ENCODE results near the gene ZNF765. TPM values are rescaled to one million over a fixed set of nuclear protein-coding genes. Genes with fewer than 3 reads are reported as not detected.
"Not testable (repeated sequence)": the region's sequence is repeated elsewhere in the genome, so short reads cannot be mapped to it uniquely, and the experiment has no call there.

ZNF765 gene
- total RNA-seq, 8 experiments from 2014 or later = 6.3 to 10.3 (median 7.6) TPM

DNA sequence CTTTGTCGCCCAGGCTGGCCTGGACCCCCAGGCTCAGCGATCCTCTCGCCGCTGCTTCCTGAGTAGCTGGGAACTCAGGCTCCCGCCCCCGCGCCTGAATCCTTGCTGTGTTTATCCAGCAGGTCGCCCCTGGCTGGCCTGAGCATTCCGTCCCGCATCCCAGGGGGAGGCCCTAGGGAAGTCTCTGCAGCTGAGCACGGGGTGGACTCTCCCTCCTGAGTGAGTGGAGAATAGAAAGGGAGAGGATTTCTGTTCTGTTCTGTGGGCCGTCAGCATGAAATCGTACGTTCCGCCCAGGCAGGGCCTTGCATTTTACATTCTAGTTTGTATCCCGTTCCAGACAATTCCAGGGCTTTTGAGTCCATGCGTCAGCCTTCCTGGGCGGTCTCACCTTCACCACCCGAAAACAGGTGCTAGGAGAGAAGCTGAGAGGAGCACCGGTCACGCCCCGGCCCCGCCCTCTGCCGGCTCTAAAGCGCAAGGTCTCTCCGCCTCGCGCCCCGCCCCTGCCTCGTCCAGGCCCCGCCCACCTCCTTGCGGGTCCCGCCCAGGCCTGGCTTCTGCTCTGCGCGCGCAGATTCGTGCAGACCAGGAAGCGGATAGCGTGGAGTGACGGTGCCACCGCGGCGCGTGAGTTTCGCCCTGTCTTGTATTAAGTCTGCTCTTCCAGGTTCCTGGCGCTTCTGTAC lies 36.6 kb downstream of the ZNF765 start, which contains the start of gene ZNF761:
ZNF761 (plus strand) TSS at position 586 of the 689 bp plus-strand sequence. CDS start 15,285 bp downstream, outside the sequence.
- in situ Hi-C loops (cut with MboI; ENCODE audit: low pct_unique_long_range_greater_than_20kb in 2 of 9, low sequenced_read_pairs in 9 of 9, unreplicated experiment in 9 of 9) = loop anchor here in 1 of 9 experiments (25.0 kb wide), 1 partner anchor 306 kb away; no protein-coding TSS in a partner anchor
- peak within 1 kb of the TSS; percentile 36 to 77 for H3K27ac ChIP-seq
- H3K4me3 ChIP-seq = peak within 1 kb of the TSS; percentile 41 to 91 (median 74)
- peaks cover 0 to 8% of the 10 kb centered on the region in 2 donors for H3K4me1 ChIP-seq (replicated peaks in 1 of 2)
- peak; percentile 94 to 99 (median 96) for ATAC-seq (replicated peaks in 6 of 8)
- WGBS, 10 experiments = 0 to 37% (median 1%) methylated on average over 1 to 13 of the region's 46 CpGs; no CpG with 5 or more reads in 2 of the 10 experiments

DNA sequence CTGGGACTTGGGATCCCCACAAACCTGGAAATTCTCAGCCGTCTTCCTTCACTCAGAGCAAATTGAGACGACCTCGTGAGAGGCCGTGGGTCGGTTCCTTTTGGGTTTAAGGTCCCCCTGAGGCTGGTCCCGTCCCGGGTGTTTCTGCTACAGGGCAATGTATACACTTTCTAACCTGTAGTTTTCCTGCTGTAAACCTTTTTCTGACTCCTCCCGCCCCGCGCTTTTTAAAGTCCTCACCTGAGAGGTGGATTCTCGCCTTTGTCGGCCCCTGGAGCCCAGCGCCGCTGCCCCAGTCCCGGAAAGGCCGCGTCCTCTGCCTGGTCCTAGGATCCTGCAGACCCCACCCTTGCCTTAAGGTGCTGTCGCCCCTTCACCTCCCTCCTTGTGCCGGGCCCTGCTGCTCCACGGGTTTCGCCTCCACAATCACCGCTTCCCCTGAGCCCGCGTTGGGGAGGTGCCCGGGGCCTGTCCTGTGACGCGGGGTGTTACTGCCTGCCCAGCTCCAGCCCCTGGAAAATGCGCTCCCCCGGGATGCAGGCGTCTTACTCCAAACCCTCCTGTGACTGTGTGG lies 37.2 kb downstream of the ZNF765 start:
- WGBS, 10 experiments = 0% methylated on average over 2 to 10 of the region's 30 CpGs; no CpG with 5 or more reads in 4 of the 10 experiments
- peak overlapping the region; percentile 41 to 91 (median 74) for H3K4me3 ChIP-seq
- ATAC-seq (replicated peaks in 6 of 8) = peak; percentile 27 to 52 (median 48)
- in situ Hi-C loops (cut with MboI; ENCODE audit: low pct_unique_long_range_greater_than_20kb in 2 of 9, low sequenced_read_pairs in 9 of 9, unreplicated experiment in 9 of 9) = loop anchor here in 1 of 9 experiments (25.0 kb wide), 1 partner anchor 305 kb away; no protein-coding TSS in a partner anchor
- H3K4me1 ChIP-seq (replicated peaks in 1 of 2) = peaks cover 0 to 8% of the 10 kb centered on the region in 2 donors
- H3K27ac ChIP-seq = peak overlapping the region; percentile 36 to 77

DNA sequence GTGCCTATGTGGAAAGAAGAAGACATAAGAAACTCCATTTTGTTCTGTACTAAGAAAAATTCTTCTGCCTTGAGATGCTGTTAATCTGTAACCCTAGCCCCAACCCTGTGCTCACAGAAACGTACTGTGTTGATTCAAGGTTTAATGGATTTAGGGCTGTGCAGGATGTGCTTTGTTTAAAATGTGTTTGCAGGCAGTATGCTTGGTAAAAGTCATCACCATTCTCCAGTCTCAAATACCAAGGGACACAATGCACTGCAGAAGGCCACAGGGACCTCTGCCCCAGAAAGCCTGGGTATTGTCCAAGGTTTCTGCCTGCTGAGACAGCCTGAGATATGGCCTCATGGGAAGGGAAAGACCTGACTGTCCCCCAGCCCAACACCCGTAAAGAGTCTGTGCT lies 48.9 kb downstream of the ZNF765 start:
- H3K4me3 ChIP-seq; ATAC-seq (replicated peaks in 6 of 8); H3K27ac ChIP-seq; H3K4me1 ChIP-seq (replicated peaks in 1 of 2): not testable (repeated sequence)
- in situ Hi-C loops (cut with MboI; ENCODE audit: low pct_unique_long_range_greater_than_20kb in 2 of 9, low sequenced_read_pairs in 9 of 9, unreplicated experiment in 9 of 9) = loop anchor here in 1 of 9 experiments (25.0 kb wide), 1 partner anchor 293 kb away; no protein-coding TSS in a partner anchor
- WGBS, 10 experiments = 71 to 100% (median 88%) methylated on average over 1 to 2 of the region's 2 CpGs; no CpG with 5 or more reads in 6 of the 10 experiments

DNA sequence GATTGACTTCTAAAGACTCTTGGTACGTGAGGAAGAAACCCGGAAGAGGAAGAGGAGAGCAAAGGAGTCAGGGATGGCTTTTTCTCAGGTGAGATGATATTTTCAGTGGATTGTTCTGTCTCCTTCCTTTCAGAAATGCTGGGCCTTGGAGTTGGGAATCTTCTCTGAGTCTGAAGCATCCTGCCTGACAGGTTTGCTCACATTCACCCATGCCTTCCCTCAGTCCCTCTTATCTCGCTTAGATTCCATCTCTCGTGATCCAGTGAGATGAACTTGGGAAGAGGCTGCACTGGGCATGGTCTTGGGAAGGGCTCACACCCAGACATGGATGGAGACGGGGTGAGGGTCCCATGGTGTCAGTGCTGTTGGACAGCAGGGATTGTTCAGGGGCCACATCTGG lies 52.2 kb downstream of the ZNF765 start:
- 90 to 100% (median 96%) methylated on average over 1 to 5 of the region's 5 CpGs; no CpG with 5 or more reads in 3 of the 10 experiments for WGBS, 10 experiments
- in situ Hi-C loops (cut with MboI; ENCODE audit: low pct_unique_long_range_greater_than_20kb in 2 of 9, low sequenced_read_pairs in 9 of 9, unreplicated experiment in 9 of 9) = loop anchor here in 1 of 9 experiments (25.0 kb wide), 1 partner anchor 290 kb away; no protein-coding TSS in a partner anchor
- ATAC-seq (replicated peaks in 6 of 8); H3K4me3 ChIP-seq; H3K4me1 ChIP-seq (replicated peaks in 1 of 2); H3K27ac ChIP-seq: not testable (repeated sequence)

DNA sequence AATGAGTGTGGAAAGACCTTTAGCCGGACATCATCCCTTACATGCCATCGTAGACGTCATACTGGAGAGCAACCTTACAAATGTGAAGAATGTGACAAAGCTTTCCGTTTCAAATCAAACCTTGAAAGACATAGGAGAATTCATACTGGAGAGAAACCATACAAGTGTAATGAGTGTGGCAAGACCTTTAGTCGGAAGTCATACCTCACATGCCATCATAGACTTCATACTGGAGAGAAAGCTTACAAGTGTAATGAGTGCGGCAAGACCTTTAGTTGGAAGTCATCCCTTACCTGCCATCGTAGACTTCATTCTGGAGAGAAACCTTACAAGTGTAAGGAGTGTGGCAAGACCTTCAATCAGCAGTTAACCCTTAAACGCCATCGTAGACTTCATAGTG lies 60.9 kb downstream of the ZNF765 start:
- H3K4me3 ChIP-seq = no peak overlapping the region
- ATAC-seq (replicated peaks in 6 of 8) = no peak
- in situ Hi-C loops (cut with MboI; ENCODE audit: low pct_unique_long_range_greater_than_20kb in 2 of 9, low sequenced_read_pairs in 9 of 9, unreplicated experiment in 9 of 9) = no loop called here
- 90 to 100% (median 96%) methylated on average over 2 to 8 of the region's 9 CpGs for WGBS, 10 experiments
- H3K27ac ChIP-seq = no peak overlapping the region
- H3K4me1 ChIP-seq (replicated peaks in 1 of 2) = no peaks in the 10 kb centered on the region

DNA sequence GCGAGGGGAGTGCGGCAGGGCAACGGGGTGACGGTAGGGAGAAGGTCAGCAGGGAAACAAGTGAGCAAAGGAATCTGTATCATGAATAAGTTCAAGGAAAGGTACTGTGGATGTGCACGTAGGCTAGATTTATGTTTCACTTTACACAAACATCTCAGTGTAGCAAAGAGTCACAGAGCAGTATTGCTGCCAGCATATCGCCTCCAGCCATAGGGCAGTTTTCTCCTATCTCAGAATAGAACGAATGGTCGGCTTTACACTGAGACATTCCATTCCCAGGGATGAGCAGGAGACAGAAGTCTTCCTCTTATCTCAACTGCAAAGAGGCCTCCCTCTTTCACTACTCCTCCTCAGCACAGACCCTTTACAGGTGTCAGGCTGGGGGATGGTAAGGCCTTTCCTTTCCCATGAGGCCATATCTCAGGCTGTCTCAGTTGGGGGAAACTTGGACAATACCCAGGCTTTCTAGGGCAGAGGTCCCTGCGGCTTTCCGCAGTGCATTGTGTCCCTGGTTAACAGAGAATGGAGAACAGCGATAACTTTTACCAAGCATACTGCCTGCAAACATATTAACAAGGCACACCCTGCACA lies 65.3 kb downstream of the ZNF765 start:
- H3K4me1 ChIP-seq (replicated peaks in 1 of 2); H3K27ac ChIP-seq; H3K4me3 ChIP-seq; ATAC-seq (replicated peaks in 6 of 8); in situ Hi-C loops (cut with MboI; ENCODE audit: low pct_unique_long_range_greater_than_20kb in 2 of 9, low sequenced_read_pairs in 9 of 9, unreplicated experiment in 9 of 9): not testable (repeated sequence)
- WGBS, 10 experiments = 0 to 100% (median 80%) methylated on average over 1 to 9 of the region's 11 CpGs; no CpG with 5 or more reads in 2 of the 10 experiments

DNA sequence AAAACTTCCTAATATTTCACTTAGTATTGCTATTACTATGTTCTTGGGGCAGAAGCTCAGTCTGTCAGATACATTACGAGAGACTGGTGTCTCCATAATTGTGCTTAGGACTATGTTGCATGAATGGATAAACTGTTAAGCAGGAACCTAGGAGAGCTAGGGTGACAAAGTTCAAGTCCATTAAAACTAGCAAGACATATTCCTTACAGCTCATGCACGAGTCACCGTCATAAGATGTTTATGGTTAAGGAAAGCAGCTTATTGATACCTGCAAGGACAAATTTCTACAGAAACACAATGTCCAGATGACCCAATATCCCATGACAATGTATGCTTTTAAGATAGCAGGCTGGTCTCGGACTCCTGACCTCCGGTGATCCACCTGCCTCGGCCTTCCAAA lies 66.9 kb downstream of the ZNF765 start:
- Histone ChIP-seq H3K4me1 (replicated peaks in 1 of 2) (no peaks in the 10 kb centered on the region), H3K4me3 (no peak overlapping the region), H3K27ac (no peak overlapping the region)
- no peak for ATAC-seq (replicated peaks in 6 of 8)
- in situ Hi-C loops (cut with MboI; ENCODE audit: low pct_unique_long_range_greater_than_20kb in 2 of 9, low sequenced_read_pairs in 9 of 9, unreplicated experiment in 9 of 9) = no loop called here
- 76 to 100% (median 88%) methylated on average over 1 to 6 of the region's 6 CpGs; no CpG with 5 or more reads in 2 of the 10 experiments for WGBS, 10 experiments

DNA sequence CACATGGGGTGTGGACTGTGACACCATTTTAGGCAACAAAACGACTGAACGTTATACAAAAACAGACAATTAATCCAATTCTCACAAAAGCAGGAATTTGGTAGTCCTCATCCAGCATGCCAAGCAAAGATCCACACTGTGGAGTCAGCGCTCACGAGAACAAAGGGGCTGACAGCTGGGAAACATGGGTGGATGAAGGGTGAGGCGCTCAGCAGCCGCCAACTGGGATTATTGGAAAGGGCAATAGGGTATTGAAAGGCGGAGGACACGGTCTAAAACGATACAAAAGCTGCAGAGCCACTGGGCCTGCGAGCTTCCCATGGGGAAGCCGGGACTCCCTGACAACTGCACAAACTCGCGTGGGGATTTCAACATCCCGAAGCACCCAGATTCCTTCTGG lies 67.9 kb downstream of the ZNF765 start:
- 24 to 93% (median 73%) methylated on average over 3 to 9 of the region's 14 CpGs; no CpG with 5 or more reads in 6 of the 10 experiments for WGBS, 10 experiments
- H3K4me3 ChIP-seq = no peak overlapping the region
- H3K27ac ChIP-seq = no peak overlapping the region
- no peak for ATAC-seq (replicated peaks in 6 of 8)
- no peaks in the 10 kb centered on the region for H3K4me1 ChIP-seq (replicated peaks in 1 of 2)
- in situ Hi-C loops (cut with MboI; ENCODE audit: low pct_unique_long_range_greater_than_20kb in 2 of 9, low sequenced_read_pairs in 9 of 9, unreplicated experiment in 9 of 9) = no loop called here

DNA sequence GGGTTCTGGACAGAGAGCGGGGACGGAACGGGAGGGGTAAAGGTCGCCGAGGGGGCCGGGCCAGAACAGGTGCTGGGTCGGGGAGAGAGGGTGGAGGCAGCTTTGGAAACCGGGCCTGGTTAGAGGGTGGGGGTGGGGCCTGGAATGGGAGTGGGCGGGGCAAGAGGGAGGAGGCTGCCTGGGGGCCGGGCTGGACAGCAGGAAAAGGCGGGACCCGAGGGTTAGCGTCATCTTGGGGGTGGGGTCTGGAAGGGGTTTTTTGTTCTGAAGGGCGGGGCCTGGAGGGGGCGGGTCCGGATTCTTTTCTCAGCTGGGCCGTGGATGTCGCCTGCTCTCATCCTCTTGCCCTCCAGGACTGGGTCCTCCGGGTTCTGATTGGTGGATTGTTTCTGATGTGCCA lies 68.3 kb downstream of the ZNF765 start:
- H3K4me3 ChIP-seq = no peak overlapping the region
- in situ Hi-C loops (cut with MboI; ENCODE audit: low pct_unique_long_range_greater_than_20kb in 2 of 9, low sequenced_read_pairs in 9 of 9, unreplicated experiment in 9 of 9) = no loop called here
- WGBS, 10 experiments = no CpG with 5 or more reads among the region's 19 CpGs
- H3K4me1 ChIP-seq (replicated peaks in 1 of 2) = no peaks in the 10 kb centered on the region
- no peak overlapping the region for H3K27ac ChIP-seq
- peak in 1 of 8 experiments; percentile 1 for ATAC-seq (replicated peaks in 6 of 8)

DNA sequence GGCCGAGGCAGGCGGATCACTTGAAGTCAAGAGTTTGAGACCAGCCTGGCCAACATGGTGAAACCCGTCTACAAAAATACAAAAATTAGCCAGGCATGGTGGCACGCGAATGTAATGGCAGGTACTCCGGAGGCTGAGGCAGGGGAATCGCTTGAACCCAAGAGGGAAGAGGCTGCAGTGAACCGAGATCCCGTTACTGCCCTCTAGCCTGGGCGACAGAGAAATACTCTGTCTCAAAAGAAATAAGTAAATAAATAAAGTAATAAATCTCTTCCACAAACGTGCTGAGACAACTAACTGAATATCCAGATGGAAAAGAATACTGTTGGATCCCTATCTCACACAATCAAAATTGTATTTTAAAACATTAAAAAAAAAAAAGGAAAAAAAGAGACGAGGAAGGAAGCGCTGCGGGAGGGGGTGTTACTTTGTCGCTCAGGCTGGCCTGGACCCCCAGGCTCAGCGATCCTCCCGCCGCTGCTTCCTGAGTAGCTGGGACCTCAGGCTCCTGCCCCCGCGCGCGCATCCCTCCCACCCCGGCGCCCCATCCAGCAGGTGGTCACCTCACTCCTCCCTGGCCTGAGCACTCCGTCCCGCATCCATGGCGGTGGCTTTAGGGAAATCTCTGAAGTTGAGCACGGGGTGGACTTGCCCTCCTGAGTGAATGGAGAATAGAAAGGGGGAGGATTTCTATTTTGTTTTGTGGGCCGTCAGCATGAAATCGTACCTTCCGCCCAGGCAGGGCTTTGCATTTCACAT lies 72.0 kb downstream of the ZNF765 start:
- whole genome bisulfite sequencing, 10 experiments = 7 to 56% (median 15%) methylated on average over 5 to 23 of the region's 31 CpGs; no CpG with 5 or more reads in 1 of the 10 experiments

DNA sequence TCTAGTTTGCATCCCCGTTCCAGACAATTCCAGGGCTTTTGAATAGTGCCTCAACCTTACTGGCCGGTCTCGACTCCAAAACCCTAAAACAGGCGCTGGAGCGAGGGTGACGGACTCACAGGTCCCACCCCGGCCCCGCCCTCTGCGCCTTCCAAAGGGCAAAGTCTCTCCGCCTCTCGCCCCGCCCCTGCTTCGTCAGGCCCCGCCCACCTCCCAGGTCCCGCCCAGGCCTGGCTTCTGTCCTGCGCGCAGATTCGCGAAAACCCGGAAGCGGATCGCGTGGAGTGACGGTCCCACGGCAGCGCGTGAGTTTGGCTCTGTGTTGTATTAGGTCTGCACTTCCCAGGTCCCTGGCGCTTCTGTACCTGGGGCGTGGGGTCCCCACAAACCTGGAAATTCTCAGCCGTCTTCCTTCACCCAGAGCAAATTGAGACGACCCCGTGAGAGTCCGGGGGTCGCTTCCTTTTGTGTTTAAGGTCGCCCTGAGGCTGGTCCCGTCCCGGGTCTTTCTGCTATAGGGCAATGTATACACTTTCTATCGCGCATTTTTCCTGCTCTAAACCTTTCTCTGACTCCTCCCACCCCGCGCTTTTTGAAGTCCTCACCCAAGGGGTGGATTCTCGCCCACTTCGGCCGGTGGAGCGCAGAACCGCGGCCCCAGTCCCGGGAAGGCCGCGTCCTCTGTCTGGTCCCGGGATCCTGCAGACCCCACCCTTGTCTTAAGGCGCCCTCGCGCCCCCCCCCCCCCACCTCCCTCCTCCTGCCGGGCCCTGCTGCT lies 72.7 kb downstream of the ZNF765 start, which contains the start of gene ZNF813:
ZNF813 (plus strand) TSS at position 249 of the 778 bp plus-strand sequence. CDS start 16,090 bp downstream, outside the sequence.
- peak; percentile 91 to 96 (median 93) for ATAC-seq (replicated peaks in 6 of 8)
- in situ Hi-C loops (cut with MboI; ENCODE audit: low pct_unique_long_range_greater_than_20kb in 2 of 9, low sequenced_read_pairs in 9 of 9, unreplicated experiment in 9 of 9) = no loop called here
- WGBS, 10 experiments = 0 to 7% (median 2%) methylated on average over 3 to 13 of the region's 55 CpGs; no CpG with 5 or more reads in 6 of the 10 experiments
- H3K4me3 ChIP-seq = peak within 1 kb of the TSS; percentile 72 to 96 (median 77)
- peak within 1 kb of the TSS; percentile 65 to 81 for H3K27ac ChIP-seq
- H3K4me1 ChIP-seq (replicated peaks in 1 of 2) = peaks cover 5 to 12% of the 10 kb centered on the region in 2 donors

More for the DNA sequence above, 72.0 kb downstream of the ZNF765 start:
- H3K4me3 ChIP-seq = peak overlapping the region; percentile 72 to 96 (median 77)
- H3K27ac ChIP-seq = no peak overlapping the region
- H3K4me1 ChIP-seq (replicated peaks in 1 of 2) = peaks cover 5 to 12% of the 10 kb centered on the region in 2 donors
- ATAC-seq (replicated peaks in 6 of 8) = peak; percentile 9 to 58 (median 50)
- in situ Hi-C loops (cut with MboI; ENCODE audit: low pct_unique_long_range_greater_than_20kb in 2 of 9, low sequenced_read_pairs in 9 of 9, unreplicated experiment in 9 of 9) = no loop called here

All from motor neuron (in vitro differentiated cells).